Activated CD8-positive, alpha-beta T cell treated with anti-CD3 and anti-CD28 coated beads for 36 hours (primary cell): Measurements from ENCODE around the gene LRRN2. TPM values are rescaled to one million over a fixed set of nuclear protein-coding genes. Genes with fewer than 3 reads are reported as not detected.

Experiments used
- ATAC-seq: fragments of 200-7000 bp; cut with Tn5 transposase; one replicate; pipeline ENCODE4 v1.10.0; 2021; ENCODE audit warnings: mild to moderate bottlenecking, moderate library complexity
- CTCF ChIA-PET: fragments of 350-600 bp; sonication (Branson Sonifier 250); formaldehyde crosslinking; loops from one replicate; lab custom pipeline; 2021; ENCODE audit warnings: antibody characterized with exemption; lab: Charles Lee
- POLR2A ChIA-PET: fragments of 350-600 bp; sonication (Branson Sonifier 250); formaldehyde crosslinking; loops from one replicate; lab custom pipeline; 2021; ENCODE audit warnings: antibody characterized with exemption; lab: Charles Lee
- DNase-seq: peaks from one replicate; pipeline ENCODE4 v3.0.0-alpha.2; 2020
- H3K27ac Mint-ChIP-seq: one replicate; pipeline ENCODE4 v1.8.0; 2021; ENCODE audit warnings: mild to moderate bottlenecking, mixed read lengths
- H3K27me3 Mint-ChIP-seq: one replicate; pipeline ENCODE4 v1.8.0; 2021; ENCODE audit warnings: mixed read lengths
- H3K36me3 Mint-ChIP-seq: one replicate; pipeline ENCODE4 v1.8.0; 2021; ENCODE audit warnings: low read depth, mixed read lengths
- H3K4me1 Mint-ChIP-seq: one replicate; pipeline ENCODE4 v1.8.0; 2021; ENCODE audit warnings: low read depth, mixed read lengths
- H3K4me3 Mint-ChIP-seq: one replicate; pipeline ENCODE4 v1.8.0; 2021; ENCODE audit warnings: mild to moderate bottlenecking, moderate library complexity, mixed read lengths
- H3K9me3 Mint-ChIP-seq: one replicate; pipeline ENCODE4 v1.8.0; 2021; ENCODE audit warnings: mixed read lengths
- CTCF ChIP-seq: fragments of 200-600 bp; IDR thresholded peaks from one replicate; pipeline ENCODE4 v1.8.0; 2022; ENCODE audit warnings: antibody characterized with exemption, mild to moderate bottlenecking
- intact Hi-C: fragments of 100-400 bp; cut with micrococcal nuclease; formaldehyde crosslinking; loops from one replicate; pipeline ENCODE4 v1.10.0; 2022
- total RNA-seq, 2 experiments: library from RNA; stranded (reverse); gene quantifications; one replicate each; pipeline ENCODE4 v1.2.3, GENCODE V29; 2021

The LRRN2 gene
- total RNA-seq, 2 experiments from 2014 or later: not detected

- ChIA-PET CTCF (interaction anchor here (1.8 kb wide), 1 partner anchor 94 kb away, joined by 7 read pairs; no protein-coding TSS in a partner anchor), POLR2A (no interaction called here)
- intact Hi-C loops: no loop called here
- ATAC-seq: no peak
- Mint-ChIP-seq H3K27ac (no peak overlapping the region), H3K36me3 (no peaks in the 10 kb centered on the region), H3K4me1 (no peaks in the 10 kb centered on the region), H3K4me3 (no peak overlapping the region), H3K9me3 (no peaks in the 10 kb centered on the region), H3K27me3 (no peaks in the 10 kb centered on the region)
- DNase-seq: no peak
- no peak for TF ChIP-seq CTCF
Measured at GRCh38 chr1:204670152-204670927, 15.2 kb downstream of the LRRN2 start.

GRCh38 chr1:204669579-204669978 is 16.0 kb downstream of the LRRN2 start:
- Mint-ChIP-seq H3K4me1 (no peaks in the 10 kb centered on the region), H3K27ac (no peak overlapping the region), H3K27me3 (no peaks in the 10 kb centered on the region), H3K36me3 (no peaks in the 10 kb centered on the region), H3K4me3 (no peak overlapping the region), H3K9me3 (no peaks in the 10 kb centered on the region)
- no peak for ATAC-seq
- POLR2A ChIA-PET: no interaction called here
- CTCF ChIA-PET: interaction anchor here (0.5 to 1.8 kb wide), 2 partner anchors 70 to 94 kb away, joined by 3 to 7 read pairs; no protein-coding TSS in a partner anchor
- DNase-seq: no peak
- intact Hi-C loops: no loop called here
- TF ChIP-seq CTCF: no peak

- no peaks in the 10 kb centered on the region for H3K36me3 Mint-ChIP-seq
- intact Hi-C loops: no loop called here
- no peak overlapping the region for H3K27ac Mint-ChIP-seq
- no peak for DNase-seq
- H3K4me1 Mint-ChIP-seq: no peaks in the 10 kb centered on the region
- no peak for TF ChIP-seq CTCF
- no peaks in the 10 kb centered on the region for H3K27me3 Mint-ChIP-seq
- POLR2A ChIA-PET: no interaction called here
- no peaks in the 10 kb centered on the region for H3K9me3 Mint-ChIP-seq
- no peak for ATAC-seq
- H3K4me3 Mint-ChIP-seq: no peak overlapping the region
- CTCF ChIA-PET: interaction anchor here (1.4 kb wide), 1 partner anchor 99 kb away, joined by 4 read pairs; no protein-coding TSS in a partner anchor
Measured at GRCh38 chr1:204664384-204664651, 21.2 kb downstream of the LRRN2 start.

- ChIA-PET CTCF (interaction anchor here (1.4 kb wide), 1 partner anchor 99 kb away, joined by 4 read pairs; no protein-coding TSS in a partner anchor), POLR2A (no interaction called here)
- DNase-seq (no peak), ATAC-seq (no peak)
- Mint-ChIP-seq H3K27me3 (no peaks in the 10 kb centered on the region), H3K9me3 (no peaks in the 10 kb centered on the region), H3K4me3 (no peak overlapping the region), H3K4me1 (no peaks in the 10 kb centered on the region), H3K36me3 (no peaks in the 10 kb centered on the region), H3K27ac (no peak overlapping the region)
- no peak for TF ChIP-seq CTCF
- intact Hi-C loops: no loop called here
Measured at GRCh38 chr1:204663644-204664383, 21.7 kb downstream of the LRRN2 start.

- CTCF ChIA-PET: interaction anchor here (1.0 to 1.1 kb wide), 2 partner anchors 97 to 119 kb away, joined by 3 read pairs; no protein-coding TSS in a partner anchor
- POLR2A ChIA-PET: no interaction called here
Measured at GRCh38 chr1:204662530-204662929, 23.0 kb downstream of the LRRN2 start.

More at GRCh38 chr1:204662530-204662929, 23.0 kb downstream of the LRRN2 start:
- no peaks in the 10 kb centered on the region for H3K4me1 Mint-ChIP-seq
- no peak for ATAC-seq
- H3K9me3 Mint-ChIP-seq: no peaks in the 10 kb centered on the region
- TF ChIP-seq CTCF: no peak
- no peak for DNase-seq
- H3K36me3 Mint-ChIP-seq: no peaks in the 10 kb centered on the region
- H3K4me3 Mint-ChIP-seq: no peak overlapping the region
- H3K27ac Mint-ChIP-seq: no peak overlapping the region
- no peaks in the 10 kb centered on the region for H3K27me3 Mint-ChIP-seq
- intact Hi-C loops: no loop called here
